Right lobe of liver (tissue), 6 donors: ENCODE measurements around the gene TMEM217. TPM values are rescaled to one million over a fixed set of nuclear protein-coding genes. Genes with fewer than 3 reads are reported as not detected.

Source experiments
- ATAC-seq, 4 donors: fragments of 200-7000 bp; cut with Tn5 transposase; one replicate each; pipeline ENCODE4 v1.9.1; 2020; ENCODE audit warnings: mild to moderate bottlenecking in 4 of 4, moderate library complexity in 4 of 4
- DNase-seq, 3 donors: peaks; one replicate each; pipeline ENCODE4 v3.0.0-alpha.2; 2020
- H3K27ac ChIP-seq, 3 donors: fragments of 200-600 bp; one replicate each; pipeline ENCODE4 v1.8.0; 2022
- H3K27me3 ChIP-seq, 2 donors: fragments of 200-600 bp; one replicate each; pipeline ENCODE4 v1.8.0; 2022
- H3K36me3 ChIP-seq, 4 donors: fragments of 200-600 bp; sonication (generic) in 1 of 4; one replicate each; pipeline versions ENCODE4 v1.5.1 to v1.8.0; 2017 to 2022; ENCODE audit warnings: control low read depth in 1 of 4
- H3K4me1 ChIP-seq, 4 donors: fragments of 200-600 bp; sonication (generic) in 1 of 4; one replicate each; pipeline versions ENCODE4 v1.5.1 to v1.8.0; 2017 to 2022; ENCODE audit warnings: control low read depth in 1 of 4
- H3K4me3 ChIP-seq, 3 donors: fragments of 200-600 bp; one replicate each; pipeline ENCODE4 v1.8.0; 2022
- H3K9me3 ChIP-seq, 4 donors: fragments of 200-600 bp; sonication (generic) in 1 of 4; one replicate each; pipeline versions ENCODE4 v1.5.1 to v1.8.0; 2017 to 2022; ENCODE audit warnings: control low read depth in 1 of 4
- CTCF ChIP-seq, 4 donors: fragments of 200-600 bp in 3 of 4; fragments of 450-650 bp in 1 of 4; IDR thresholded peaks; one replicate each; pipeline versions ENCODE4 v1.5.1 to v1.8.0; 2016 to 2022; ENCODE audit warnings: antibody characterized with exemption in 4 of 4, mild to moderate bottlenecking in 2 of 4
- POLR2A ChIP-seq: fragments of 450-650 bp; IDR thresholded peaks from one replicate; pipeline ENCODE4 v1.6.1; 2017; ENCODE audit warnings: antibody characterized with exemption, mild to moderate bottlenecking
- WGBS: methylation state at CpG from one replicate; pipeline ENCODE4 v1.1.6; 2018; ENCODE audit warnings: low coverage, low lambda C conversion rate; ENCODE audit not compliant: insufficient coverage; ENCODE audit errors: missing lambda C conversion rate; 5-methylcytosine and 5-hydroxymethylcytosine counted together
- intact Hi-C, 2 donors: fragments of 100-400 bp; cut with DNase I; formaldehyde crosslinking; loops; one replicate each; pipeline versions ENCODE4 v1.11.2 to v1.14.1; 2022
- total RNA-seq, 6 experiments: library from RNA; depleted of rRNA in 2 of 6; stranded (reverse); fragments of >200 nt in 2 of 6; fragmentation: NEBNext Ultra II Directional in 3 of 6; extraction: Animal tissue kit (Norgen Biotek cat#: 25700) in 3 of 6; gene quantifications; one replicate each; pipeline versions ENCODE4 v1.1.0 to v1.2.4, GENCODE V29; 2016 to 2023
- donor health status: DM: no; HTN: yes; CAD: no.
- donor health status: DM: no; HTN: no; CAD: no.
- donor health status: DM: no; HTN: no; CAD: no.
- donor health status: DM: no; HTN: yes; CAD: no.
- donor health status: DM: no; HTN: yes; CAD: no.

Gene TMEM217
- total RNA-seq, 6 experiments from 2014 or later: 0.15 to 5.2 (median 0.92) TPM; not detected in 1

GRCh38 chr6:37237789-37238188 is 20.2 kb downstream of the TMEM217 start:
- Histone ChIP-seq H3K4me1 (peaks cover 0 to 8% (median 0%) of the 10 kb centered on the region in 4 donors), H3K36me3 (no peaks in the 10 kb centered on the region), H3K9me3 (no peaks in the 10 kb centered on the region), H3K27me3 (no peaks in the 10 kb centered on the region), H3K27ac (no peak overlapping the region), H3K4me3 (no peak overlapping the region)
- DNase-seq (no peak), ATAC-seq (no peak)
- no peak for TF ChIP-seq CTCF (IDR thresholded peaks at IDR 0.05)
- intact Hi-C loops: no loop called here

GRCh38 chr6:37236921-37237320 is 21.0 kb downstream of the TMEM217 start:
- Histone ChIP-seq H3K9me3 (no peaks in the 10 kb centered on the region), H3K27me3 (no peaks in the 10 kb centered on the region), H3K4me1 (peaks cover 0 to 8% (median 0%) of the 10 kb centered on the region in 4 donors), H3K27ac (no peak overlapping the region), H3K4me3 (no peak overlapping the region), H3K36me3 (no peaks in the 10 kb centered on the region)
- TF ChIP-seq POLR2A: no peak
- TF ChIP-seq CTCF (IDR thresholded peaks at IDR 0.05): no peak
- intact Hi-C loops: no loop called here
- no peak for ATAC-seq
- WGBS: 94% methylated on average over 2 of the region's 2 CpGs
- DNase-seq: no peak

GRCh38 chr6:37233541-37233940 is 24.4 kb downstream of the TMEM217 start:
- no peaks in the 10 kb centered on the region for H3K9me3 ChIP-seq
- no peaks in the 10 kb centered on the region for H3K27me3 ChIP-seq
- no peak overlapping the region for H3K27ac ChIP-seq
- WGBS: 75% methylated on average over 7 of the region's 7 CpGs
- no peak for DNase-seq
- no peak overlapping the region for H3K4me3 ChIP-seq
- no peaks in the 10 kb centered on the region for H3K36me3 ChIP-seq
- no peak for TF ChIP-seq POLR2A
- TF ChIP-seq CTCF (IDR thresholded peaks at IDR 0.05): no peak
- H3K4me1 ChIP-seq: no peaks in the 10 kb centered on the region
- ATAC-seq: no peak
- intact Hi-C loops: no loop called here

GRCh38 chr6:37232430-37233017 is 25.4 kb downstream of the TMEM217 start:
- TF ChIP-seq POLR2A (no peak), CTCF (IDR thresholded peaks at IDR 0.05) (no peak)
- Histone ChIP-seq H3K36me3 (no peaks in the 10 kb centered on the region), H3K27ac (no peak overlapping the region), H3K4me1 (no peaks in the 10 kb centered on the region), H3K9me3 (no peaks in the 10 kb centered on the region), H3K4me3 (no peak overlapping the region), H3K27me3 (no peaks in the 10 kb centered on the region)
- ATAC-seq (no peak), DNase-seq (no peak)
- intact Hi-C loops: no loop called here
- WGBS: 73% methylated on average over 5 of the region's 5 CpGs

- H3K4me1 ChIP-seq: no peaks in the 10 kb centered on the region
- H3K9me3 ChIP-seq: no peaks in the 10 kb centered on the region
- no peak for DNase-seq
- no peaks in the 10 kb centered on the region for H3K36me3 ChIP-seq
- H3K27me3 ChIP-seq: no peaks in the 10 kb centered on the region
- intact Hi-C loops: no loop called here
- TF ChIP-seq CTCF (IDR thresholded peaks at IDR 0.05) (no peak), POLR2A (no peak)
- no peak overlapping the region for H3K27ac ChIP-seq
- ATAC-seq: no peak
- 70% methylated on average over 6 of the region's 6 CpGs for WGBS
- H3K4me3 ChIP-seq: no peak overlapping the region
Measured at GRCh38 chr6:37230104-37230503, 27.8 kb downstream of the TMEM217 start.
